C1 segment of cervical spinal cord (tissue), 14 donors: ENCODE data around the gene EML6.
A peak's percentile ranks its signal among the peaks of the same experiment; 100 is the strongest.

Experiments used
- DNase-seq, 14 donors: peaks; one replicate each; lab custom pipeline; 2025; lab: John Stamatoyannopoulos, UW

The EML6 gene

DNA sequence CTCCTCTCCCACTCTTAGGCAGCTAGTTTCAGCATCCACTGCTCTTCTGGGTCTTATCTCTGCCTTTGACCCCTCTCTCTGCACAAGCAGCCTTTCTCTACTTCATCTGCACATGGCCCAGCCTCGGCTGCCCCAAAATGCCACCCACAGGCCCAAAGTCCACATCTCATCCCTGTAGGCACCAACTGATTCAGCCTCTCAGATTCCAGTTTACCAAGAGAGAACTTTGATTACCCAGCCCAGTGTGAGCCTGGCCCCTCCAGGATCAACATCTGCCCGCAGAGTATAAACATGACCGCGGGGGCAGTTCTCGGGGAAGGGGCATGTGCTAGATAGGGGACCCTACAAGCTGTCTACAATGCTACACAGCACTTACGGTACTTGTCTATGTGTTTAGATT, 185.1 kb downstream of the EML6 start:
- no peak for DNase-seq

GRCh38 chr2:54909001-54909400, 185.5 kb downstream of the EML6 start:
- DNase-seq, result no peak

- DNase-seq, result no peak
Measured at GRCh38 chr2:54912305-54912704, 188.8 kb downstream of the EML6 start.

GRCh38 chr2:54912893-54913292, 189.4 kb downstream of the EML6 start:
- DNase-seq, result no peak

DNA sequence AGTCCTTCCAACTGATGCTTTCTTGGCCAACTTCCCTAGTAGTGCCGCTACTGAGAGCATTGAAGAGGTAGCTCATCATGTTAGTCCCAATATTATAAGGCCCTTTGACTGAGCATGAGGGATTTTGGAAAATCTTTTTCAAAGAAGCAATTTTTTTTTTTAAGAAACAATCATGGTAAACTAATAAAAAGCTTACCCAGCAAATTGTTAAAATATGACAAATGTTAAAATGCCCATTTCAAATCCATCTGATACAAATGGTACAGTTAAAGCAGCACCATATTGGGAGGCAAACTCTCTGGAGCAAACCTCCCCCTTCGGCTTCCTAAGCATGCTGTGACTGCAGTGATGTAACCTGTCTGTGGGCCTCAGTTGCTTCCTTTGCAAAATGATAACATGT, 191.2 kb downstream of the EML6 start:
- no peak for DNase-seq

DNA sequence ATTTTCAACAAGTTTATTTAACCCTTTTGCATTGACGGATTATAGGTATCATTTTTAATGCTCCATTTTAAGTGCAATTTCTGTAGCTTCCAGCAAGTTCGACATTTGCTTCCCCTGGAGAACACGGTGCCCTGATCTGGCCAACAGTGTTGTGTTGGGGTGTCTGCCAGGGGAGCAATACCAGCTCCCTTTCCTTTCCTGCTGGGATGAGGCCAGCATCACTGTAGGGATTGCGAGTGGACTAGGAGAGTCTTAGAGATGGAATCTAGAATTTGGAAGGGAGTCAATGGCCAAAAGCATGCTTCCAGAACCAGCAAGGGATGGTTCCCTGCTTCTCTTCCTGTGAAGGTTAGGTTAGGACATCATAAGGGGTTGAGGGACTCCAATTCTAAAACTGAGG, 191.6 kb downstream of the EML6 start:
- peak in 2 of 14 donors; percentile 14 to 82 for DNase-seq

DNA sequence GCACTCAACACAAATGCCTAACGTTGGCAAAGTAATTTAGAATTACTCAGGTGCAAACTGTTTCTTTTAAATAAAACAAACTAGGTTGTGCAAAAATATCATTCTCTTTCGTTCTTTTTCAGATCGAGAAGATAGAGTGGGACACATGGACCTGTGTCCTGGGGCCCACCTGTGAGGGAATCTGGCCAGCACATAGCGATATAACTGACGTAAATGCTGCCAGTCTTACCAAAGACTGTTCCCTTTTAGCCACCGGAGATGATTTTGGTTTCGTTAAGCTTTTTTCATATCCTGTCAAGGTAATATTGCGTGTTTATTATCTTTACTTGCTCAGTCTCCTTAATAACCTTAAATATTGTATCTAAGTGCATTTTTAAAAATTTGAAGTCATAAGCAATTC, 193.2 kb downstream of the EML6 start:
- DNase-seq, result no peak

DNA sequence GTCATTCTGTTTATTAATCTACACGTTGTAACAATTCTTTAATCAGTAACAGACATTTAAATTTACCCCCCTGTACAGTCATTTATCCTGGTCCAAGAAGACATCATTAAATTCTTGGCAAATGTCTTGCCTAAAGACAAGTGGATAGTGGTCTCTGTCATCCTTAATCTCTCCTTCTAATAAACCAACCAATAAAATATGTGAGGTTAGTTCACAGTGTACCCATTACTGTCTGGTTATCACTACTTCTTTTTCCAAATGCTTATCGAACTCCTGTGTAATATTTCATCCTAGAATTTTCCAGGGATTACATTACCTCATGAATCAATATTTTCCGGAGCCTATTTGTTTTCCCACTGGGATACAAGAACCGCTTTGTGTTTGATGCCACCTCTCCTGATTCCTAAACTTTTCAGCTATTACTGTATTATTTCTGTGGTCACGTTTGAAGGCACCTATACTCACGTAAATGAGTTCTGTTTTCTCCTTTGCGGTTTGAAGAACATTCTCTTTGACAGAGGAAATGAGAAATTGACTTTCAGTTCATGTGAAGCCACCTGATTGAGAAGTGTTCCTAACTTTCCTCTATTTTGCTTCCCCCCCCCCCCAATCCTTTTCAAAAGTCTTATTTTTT, 195.3 kb downstream of the EML6 start:
- DNase-seq, result no peak

DNA sequence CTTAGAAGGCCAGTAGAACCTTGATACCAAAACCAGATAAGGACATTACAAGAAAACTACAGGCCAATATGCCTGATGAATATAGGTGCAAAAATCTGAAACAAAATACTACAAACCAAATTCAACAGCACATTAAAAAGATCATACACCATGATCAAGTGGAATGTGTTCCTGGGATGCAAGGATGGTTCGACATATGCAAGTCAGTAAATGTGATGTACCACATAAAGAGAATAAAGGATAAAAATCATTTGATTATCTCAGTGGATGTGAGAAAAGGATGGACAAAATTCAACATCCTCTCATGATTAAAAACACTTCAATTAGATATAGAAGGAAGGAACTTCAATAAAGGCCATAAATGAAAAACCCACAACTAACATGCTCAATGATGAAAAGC, 197.2 kb downstream of the EML6 start:
- DNase-seq, result no peak

DNA sequence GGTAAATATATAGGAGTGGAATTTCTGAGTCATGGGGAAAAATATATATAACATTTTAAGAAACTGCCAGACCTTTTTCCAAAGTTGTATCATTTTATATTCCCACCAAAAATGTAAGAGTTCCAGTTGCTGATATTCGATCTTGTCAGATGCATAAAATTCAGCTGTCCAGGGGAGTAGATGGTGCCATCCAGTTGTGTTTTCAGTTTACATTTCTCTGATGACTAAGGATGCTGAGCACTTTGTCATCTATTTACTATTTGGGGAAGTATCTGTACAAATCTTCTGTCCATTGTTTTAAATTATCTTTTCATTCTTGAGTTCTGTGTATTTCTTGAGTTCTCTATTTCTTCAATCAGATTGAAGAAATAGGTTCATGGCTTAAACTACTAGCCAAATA, 200.7 kb downstream of the EML6 start:
- DNase-seq, result no peak

DNA sequence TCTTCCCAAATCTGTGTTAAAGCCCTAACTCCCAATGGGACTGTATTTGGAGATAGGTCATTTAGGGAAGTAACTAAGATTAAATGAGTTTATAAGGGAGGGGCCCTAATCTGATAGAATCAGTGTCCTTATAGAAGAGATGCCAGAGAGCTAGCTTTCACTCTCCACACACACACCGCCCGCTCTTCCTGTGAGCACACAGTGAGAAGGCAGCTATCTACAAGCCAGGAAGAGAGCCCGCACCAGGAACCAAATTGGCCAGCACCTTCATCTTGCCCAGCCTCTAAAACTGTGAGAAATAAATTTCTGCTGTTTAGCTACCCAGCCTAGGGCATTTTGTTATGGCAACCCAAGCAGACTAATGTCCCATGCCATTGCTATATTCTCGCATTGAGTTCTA, 201.6 kb downstream of the EML6 start:
- DNase-seq, result no peak

DNA sequence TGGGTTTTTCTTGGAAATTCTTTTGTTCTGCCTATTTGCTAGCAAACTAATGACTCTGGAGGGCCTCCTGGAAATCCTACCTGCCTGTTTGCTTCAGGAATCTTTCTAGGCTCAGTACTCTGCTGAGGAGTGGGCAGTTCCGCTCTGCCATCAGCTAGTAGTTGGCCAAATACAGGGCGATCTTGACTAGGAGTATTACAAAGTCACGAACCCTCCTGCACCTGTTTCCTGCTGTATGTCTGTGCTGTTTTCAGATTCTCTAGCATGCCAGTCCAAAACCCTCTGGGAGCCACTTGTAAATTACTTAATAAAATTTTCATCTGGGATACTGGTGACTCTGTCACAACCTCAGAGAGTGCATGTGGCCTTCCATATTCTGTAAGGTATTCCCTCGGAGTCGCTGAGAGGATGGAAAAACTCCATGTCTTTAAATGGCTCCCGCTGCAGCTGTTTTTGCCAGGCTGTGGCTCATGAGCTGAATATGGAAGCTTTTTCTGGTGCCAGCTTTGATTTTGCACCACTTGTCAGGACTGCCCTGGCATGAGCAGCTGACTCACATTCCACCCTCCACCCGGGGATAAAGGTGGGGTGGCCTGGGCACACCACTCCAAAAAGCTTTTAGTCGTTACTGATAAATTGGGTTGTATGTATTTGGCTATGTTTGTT, 203.8 kb downstream of the EML6 start:
- DNase-seq, result no peak

- no peak for DNase-seq
Measured at GRCh38 chr2:54927751-54928615, 204.5 kb downstream of the EML6 start.

DNA sequence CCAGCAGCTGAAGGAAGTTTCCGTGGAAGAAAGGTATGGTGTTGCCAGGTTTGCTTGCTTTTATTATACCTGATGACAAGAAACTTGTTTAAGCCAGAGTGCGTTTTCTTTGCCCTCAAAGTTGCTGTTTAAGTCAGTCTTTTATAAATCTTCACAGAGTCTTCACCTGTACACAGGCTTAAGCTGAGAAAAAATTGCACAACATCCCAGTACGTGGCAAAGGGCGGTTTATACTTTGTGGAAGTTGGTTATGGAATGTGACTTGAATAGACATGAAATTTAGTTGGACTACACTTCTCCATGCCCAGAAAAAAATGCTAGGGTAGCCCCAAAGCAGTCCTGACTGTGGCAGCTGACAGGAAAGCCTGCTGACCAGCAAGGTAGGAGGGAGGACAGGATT, 205.3 kb downstream of the EML6 start:
- DNase-seq, result no peak

GRCh38 chr2:54931473-54931872, 208.0 kb downstream of the EML6 start:
- DNase-seq, result no peak

GRCh38 chr2:54935389-54935788, 211.9 kb downstream of the EML6 start:
- DNase-seq, result no peak

DNA sequence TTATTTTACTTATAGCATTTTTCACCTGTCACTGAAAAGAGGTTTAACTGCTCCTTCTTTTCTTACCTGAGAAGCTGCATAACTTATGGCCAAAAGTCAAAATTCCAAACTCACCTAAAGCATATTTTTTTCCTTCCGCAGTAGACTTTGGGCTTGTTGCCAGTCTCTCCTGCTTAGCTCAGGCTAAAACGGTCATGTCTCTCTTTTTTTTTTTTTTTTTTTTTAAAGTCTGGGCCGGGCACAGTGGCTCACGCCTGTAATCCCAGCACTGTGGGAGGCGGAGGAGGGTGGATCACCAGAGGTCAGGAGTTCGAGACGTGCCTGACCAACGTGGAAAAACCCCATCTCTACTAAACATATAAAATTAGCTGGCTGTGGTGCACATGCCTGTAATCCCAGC, 213.3 kb downstream of the EML6 start:
- DNase-seq, result no peak

- no peak for DNase-seq
Measured at GRCh38 chr2:54939446-54940118, 216.1 kb downstream of the EML6 start.

DNA sequence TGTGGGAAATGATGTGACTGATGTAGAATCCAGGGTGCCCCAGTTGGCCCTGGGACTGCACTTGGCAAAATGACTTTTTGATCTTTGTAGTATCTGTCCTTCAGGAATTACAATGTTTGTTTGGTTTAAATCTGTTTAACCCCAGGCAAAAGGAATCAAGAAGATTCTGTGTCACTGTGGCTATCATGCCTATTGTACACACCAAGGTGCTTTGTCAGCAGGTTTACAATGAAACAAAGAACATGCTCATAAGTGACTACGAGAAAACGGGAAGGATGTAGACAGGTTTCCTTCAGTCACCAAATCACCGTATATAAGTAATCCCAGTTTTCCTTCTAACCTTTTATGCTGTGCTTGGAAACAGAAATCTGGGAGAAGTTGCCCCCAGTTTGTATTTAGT, 217.3 kb downstream of the EML6 start:
- DNase-seq, result no peak

DNA sequence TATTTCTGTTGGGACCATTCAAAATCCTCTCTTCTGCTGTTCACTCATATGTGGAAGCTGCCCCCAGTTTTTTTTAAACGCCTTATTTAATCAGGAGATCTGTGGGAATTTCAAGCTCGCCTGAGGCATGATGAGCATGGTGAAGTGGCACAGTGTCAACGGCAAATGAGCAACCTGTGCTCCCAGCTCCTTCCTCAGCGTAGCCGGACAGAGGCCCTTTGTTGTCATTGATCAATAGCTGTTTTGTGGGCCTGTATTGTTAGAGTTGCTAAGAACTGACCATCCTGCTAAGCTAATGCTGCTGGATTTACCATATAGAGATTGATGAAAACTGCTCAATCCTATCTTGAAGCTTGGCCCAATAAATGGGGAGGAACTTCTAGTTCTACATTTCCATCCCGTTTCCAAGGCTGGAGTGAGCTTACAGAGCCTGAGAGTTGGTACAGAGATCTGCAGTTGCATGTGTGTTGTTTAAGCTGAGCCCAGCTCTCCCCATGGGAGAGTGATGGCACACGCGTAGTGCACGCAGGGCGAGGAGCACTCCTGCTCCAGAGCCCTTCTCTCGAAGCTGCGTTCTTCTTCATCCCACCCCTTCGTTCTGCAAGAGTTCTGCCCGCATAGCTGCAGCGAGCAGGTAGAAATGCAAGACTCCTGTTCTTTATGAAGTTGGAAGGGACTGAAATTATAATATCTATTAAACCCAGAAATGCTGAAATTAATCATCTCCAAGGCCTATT, 218.0 kb downstream of the EML6 start:
- DNase-seq, result peak in 5 of 14 donors; percentile 14 to 50 (median 29)

GRCh38 chr2:54942373-54942772, 218.9 kb downstream of the EML6 start:
- no peak for DNase-seq
